ENCODE results near the gene TMEM272. TPM values are rescaled to one million over a fixed set of nuclear protein-coding genes. Genes with fewer than 3 reads are reported as not detected.

TMEM272 gene
- total and polyA plus RNA-seq, 2 of the 13 experiments (the other 11 are each of a cell fraction or from before 2014, with no cell fraction given), result 0.37 to 0.62 TPM

DNA sequence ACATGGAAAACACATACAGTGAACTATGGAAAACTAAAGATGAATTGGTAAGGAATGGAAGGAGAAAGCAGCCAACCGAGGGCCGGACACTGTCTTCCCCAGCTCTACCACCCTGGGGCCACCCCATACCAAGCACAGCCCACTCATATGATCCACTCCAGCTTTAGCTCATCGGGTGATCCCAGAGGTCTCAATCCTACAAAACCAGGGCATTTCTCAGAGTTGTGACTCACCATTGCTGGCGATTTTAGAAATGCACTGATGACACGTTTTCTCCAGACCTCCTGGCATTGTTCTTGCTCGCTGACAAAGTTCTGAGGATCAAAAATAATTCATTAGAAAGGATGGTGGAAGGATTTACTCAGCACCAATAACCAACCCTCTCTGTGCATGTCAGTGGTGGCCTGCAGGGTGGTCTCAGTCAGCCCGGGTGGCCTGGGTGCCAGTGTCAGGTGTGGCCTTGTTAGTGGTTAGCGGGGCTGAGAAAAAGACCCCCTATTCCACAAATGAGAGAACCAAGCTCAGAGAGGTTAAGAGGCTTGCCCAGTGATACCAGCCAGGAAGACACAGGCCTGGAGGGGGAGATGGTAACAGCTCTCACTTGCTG, 6.6 kb downstream of the TMEM272 start:
- Histone ChIP-seq H3K4me3 (replicated peaks in 1 of 3; ENCODE audit: insufficient read depth in 1 of 3, low read depth in 2 of 3, low read length in 3 of 3) (no peak overlapping the region), H3K4me1 (ENCODE audit: insufficient read depth, low read length) (no peaks in the 10 kb centered on the region), H3K27ac (ENCODE audit: extremely low read length, insufficient read depth, low read length) (no peak overlapping the region), H3K27me3 (ENCODE audit: control insufficient read depth in 1 of 2, insufficient read depth in 2 of 2, low read length in 2 of 2) (no peaks in the 10 kb centered on the region), H3K4me2 (ENCODE audit: low read depth, low read length) (no peak overlapping the region), H3K9me3 (ENCODE audit: low read length) (no peaks in the 10 kb centered on the region), H3K36me3 (replicated peaks in 1 of 2; ENCODE audit: control insufficient read depth in 1 of 2, insufficient read depth in 2 of 2, low read length in 2 of 2) (no peaks in the 10 kb centered on the region), H2AFZ (ENCODE audit: low read length) (no peak overlapping the region), H3K9ac (ENCODE audit: insufficient read depth, low read depth, low read length) (no peak overlapping the region), H3K79me2 (ENCODE audit: insufficient read depth, low read length) (no peaks in the 10 kb centered on the region), H4K20me1 (ENCODE audit: insufficient read depth, low read length) (no peaks in the 10 kb centered on the region)
- POLR2A ChIA-PET, result no interaction called here
- no TSS peak for BruUV-seq (replicated peaks)
- in situ Hi-C loops (cut with HindIII; ENCODE audit: extremely low pct_ligation_motif_present, low pct_unique_long_range_greater_than_20kb) (no loop called here), intact Hi-C loops (cut with micrococcal nuclease; ENCODE audit: unreplicated experiment) (no loop called here)
- CTCF ChIA-PET (ENCODE audit: low intra/inter-chr PET ratio, low total read pairs), result no interaction called here
- no peak for DNase-seq (ENCODE audit: low spot score)
- WGBS (ENCODE audit: low lambda C conversion rate), result 83% methylated on average over 8 of the region's 8 CpGs
- no peak for ATAC-seq
- no peak for FAIRE-seq
- TF ChIP-seq HOXA9 (CRISPR knock-in tag; IDR thresholded peaks at IDR 0.05; ENCODE audit: borderline replicate concordance) (no peak), ZNF83 (CRISPR knock-in tag; IDR thresholded peaks at IDR 0.05; ENCODE audit: borderline replicate concordance) (no peak), MTF1 (CRISPR knock-in tag; IDR thresholded peaks at IDR 0.05) (no peak), NFYB (CRISPR knock-in tag; IDR thresholded peaks at IDR 0.05) (no peak), YY1 (IDR thresholded peaks at IDR 0.05; ENCODE audit: insufficient read depth, insufficient replicate concordance, low read depth, low read length) (no peak), ZNF773 (CRISPR knock-in tag; IDR thresholded peaks at IDR 0.05; ENCODE audit: borderline replicate concordance) (no peak), ZKSCAN8 (CRISPR knock-in tag; IDR thresholded peaks at IDR 0.05; ENCODE audit: borderline replicate concordance) (no peak), KDM1A (CRISPR knock-in tag; IDR thresholded peaks at IDR 0.05) (no peak), ZNF724P (CRISPR knock-in tag; IDR thresholded peaks at IDR 0.05; ENCODE audit: borderline replicate concordance) (no peak), SIN3A (IDR thresholded peaks at IDR 0.05; ENCODE audit: borderline replicate concordance, low read depth, low read length) (no peak), ZNF737 (CRISPR knock-in tag; IDR thresholded peaks at IDR 0.05; ENCODE audit: borderline replicate concordance) (no peak), TRAFD1 (CRISPR knock-in tag; IDR thresholded peaks at IDR 0.05; ENCODE audit: borderline replicate concordance) (no peak), STAG1 (CRISPR knock-in tag; IDR thresholded peaks at IDR 0.05) (no peak)
- TF ChIP-seq, protein P1, sequence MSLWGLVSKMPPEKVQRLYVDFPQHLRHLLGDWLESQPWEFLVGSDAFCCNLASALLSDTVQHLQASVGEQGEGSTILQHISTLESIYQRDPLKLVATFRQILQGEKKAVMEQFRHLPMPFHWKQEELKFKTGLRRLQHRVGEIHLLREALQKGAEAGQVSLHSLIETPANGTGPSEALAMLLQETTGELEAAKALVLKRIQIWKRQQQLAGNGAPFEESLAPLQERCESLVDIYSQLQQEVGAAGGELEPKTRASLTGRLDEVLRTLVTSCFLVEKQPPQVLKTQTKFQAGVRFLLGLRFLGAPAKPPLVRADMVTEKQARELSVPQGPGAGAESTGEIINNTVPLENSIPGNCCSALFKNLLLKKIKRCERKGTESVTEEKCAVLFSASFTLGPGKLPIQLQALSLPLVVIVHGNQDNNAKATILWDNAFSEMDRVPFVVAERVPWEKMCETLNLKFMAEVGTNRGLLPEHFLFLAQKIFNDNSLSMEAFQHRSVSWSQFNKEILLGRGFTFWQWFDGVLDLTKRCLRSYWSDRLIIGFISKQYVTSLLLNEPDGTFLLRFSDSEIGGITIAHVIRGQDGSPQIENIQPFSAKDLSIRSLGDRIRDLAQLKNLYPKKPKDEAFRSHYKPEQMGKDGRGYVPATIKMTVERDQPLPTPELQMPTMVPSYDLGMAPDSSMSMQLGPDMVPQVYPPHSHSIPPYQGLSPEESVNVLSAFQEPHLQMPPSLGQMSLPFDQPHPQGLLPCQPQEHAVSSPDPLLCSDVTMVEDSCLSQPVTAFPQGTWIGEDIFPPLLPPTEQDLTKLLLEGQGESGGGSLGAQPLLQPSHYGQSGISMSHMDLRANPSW (CRISPR knock-in tag; IDR thresholded peaks at IDR 0.05; ENCODE audit: borderline replicate concordance), result no peak
- TF ChIP-seq, protein P2, sequence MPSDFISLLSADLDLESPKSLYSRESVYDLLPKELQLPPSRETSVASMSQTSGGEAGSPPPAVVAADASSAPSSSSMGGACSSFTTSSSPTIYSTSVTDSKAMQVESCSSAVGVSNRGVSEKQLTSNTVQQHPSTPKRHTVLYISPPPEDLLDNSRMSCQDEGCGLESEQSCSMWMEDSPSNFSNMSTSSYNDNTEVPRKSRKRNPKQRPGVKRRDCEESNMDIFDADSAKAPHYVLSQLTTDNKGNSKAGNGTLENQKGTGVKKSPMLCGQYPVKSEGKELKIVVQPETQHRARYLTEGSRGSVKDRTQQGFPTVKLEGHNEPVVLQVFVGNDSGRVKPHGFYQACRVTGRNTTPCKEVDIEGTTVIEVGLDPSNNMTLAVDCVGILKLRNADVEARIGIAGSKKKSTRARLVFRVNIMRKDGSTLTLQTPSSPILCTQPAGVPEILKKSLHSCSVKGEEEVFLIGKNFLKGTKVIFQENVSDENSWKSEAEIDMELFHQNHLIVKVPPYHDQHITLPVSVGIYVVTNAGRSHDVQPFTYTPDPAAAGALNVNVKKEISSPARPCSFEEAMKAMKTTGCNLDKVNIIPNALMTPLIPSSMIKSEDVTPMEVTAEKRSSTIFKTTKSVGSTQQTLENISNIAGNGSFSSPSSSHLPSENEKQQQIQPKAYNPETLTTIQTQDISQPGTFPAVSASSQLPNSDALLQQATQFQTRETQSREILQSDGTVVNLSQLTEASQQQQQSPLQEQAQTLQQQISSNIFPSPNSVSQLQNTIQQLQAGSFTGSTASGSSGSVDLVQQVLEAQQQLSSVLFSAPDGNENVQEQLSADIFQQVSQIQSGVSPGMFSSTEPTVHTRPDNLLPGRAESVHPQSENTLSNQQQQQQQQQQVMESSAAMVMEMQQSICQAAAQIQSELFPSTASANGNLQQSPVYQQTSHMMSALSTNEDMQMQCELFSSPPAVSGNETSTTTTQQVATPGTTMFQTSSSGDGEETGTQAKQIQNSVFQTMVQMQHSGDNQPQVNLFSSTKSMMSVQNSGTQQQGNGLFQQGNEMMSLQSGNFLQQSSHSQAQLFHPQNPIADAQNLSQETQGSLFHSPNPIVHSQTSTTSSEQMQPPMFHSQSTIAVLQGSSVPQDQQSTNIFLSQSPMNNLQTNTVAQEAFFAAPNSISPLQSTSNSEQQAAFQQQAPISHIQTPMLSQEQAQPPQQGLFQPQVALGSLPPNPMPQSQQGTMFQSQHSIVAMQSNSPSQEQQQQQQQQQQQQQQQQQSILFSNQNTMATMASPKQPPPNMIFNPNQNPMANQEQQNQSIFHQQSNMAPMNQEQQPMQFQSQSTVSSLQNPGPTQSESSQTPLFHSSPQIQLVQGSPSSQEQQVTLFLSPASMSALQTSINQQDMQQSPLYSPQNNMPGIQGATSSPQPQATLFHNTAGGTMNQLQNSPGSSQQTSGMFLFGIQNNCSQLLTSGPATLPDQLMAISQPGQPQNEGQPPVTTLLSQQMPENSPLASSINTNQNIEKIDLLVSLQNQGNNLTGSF (CRISPR knock-in tag; IDR thresholded peaks at IDR 0.05), result no peak

All from HepG2 (cell line).